Measurements from ENCODE around the gene ZP1.

DNA sequence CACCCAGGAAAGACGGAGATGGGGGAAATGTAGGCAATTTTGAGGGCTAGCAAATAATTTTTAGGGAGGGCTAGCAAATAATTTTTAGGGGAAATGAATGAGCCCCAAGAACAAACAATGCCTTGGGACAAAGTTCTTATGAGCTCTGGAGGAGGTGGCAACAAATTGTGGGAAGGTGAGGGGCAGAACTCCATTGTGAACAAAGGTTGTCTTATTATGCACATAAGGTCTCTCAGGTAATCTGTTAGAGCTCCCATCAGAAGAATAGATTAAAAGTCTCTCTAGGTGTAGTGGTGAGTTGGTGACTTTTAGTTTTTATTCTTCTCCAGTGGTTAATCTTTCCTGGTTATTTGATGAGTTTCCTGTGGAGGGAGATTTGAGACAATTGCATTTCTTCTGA, 41.5 kb downstream of the ZP1 start:
- TF ChIP-seq AHR (CRISPR knock-in tag; IDR thresholded peaks at IDR 0.05) (no peak), NFE2L1 (CRISPR knock-in tag; IDR thresholded peaks at IDR 0.05; ENCODE audit: borderline replicate concordance) (no peak), GTF2F1 (IDR thresholded peaks at IDR 0.05; ENCODE audit: low read length) (no peak)
